SU-DHL-6 (cell line): ENCODE results near the gene PKP2.

Experiments
- H2AFZ ChIP-seq: fragments of 200-600 bp; sonication (generic); 2 replicates; pipeline ENCODE4 v1.6.1; 2014; ENCODE audit warnings: low read depth, mild to moderate bottlenecking, moderate library complexity, mixed read lengths, antibody characterized with exemption, low read length; ENCODE audit not compliant: severe bottlenecking
- H3F3A ChIP-seq: fragments of 200-600 bp; shearing (Covaris generic); 2 replicates; pipeline ENCODE4 v1.6.0; 2016; ENCODE audit warnings: antibody characterized with exemption, mild to moderate bottlenecking; ENCODE audit not compliant: insufficient read depth
- H3K27ac ChIP-seq: fragments of 200-600 bp; sonication (generic); 2 replicates; pipeline ENCODE4 v1.5.1; 2016; ENCODE audit warnings: low read depth, mild to moderate bottlenecking, low read length, moderate library complexity, mixed read lengths
- H3K27me3 ChIP-seq: fragments of 200-600 bp; sonication (generic), shearing (Covaris generic); 2 replicates; pipeline ENCODE4 v1.6.0; 2014; ENCODE audit warnings: mild to moderate bottlenecking, low read length
- H3K36me3 ChIP-seq: fragments of 200-600 bp; sonication (generic); 2 replicates; pipeline ENCODE4 v1.6.1; 2014; ENCODE audit warnings: mild to moderate bottlenecking, low read length, mixed read lengths
- H3K4me2 ChIP-seq: fragments of 300-600, 200-600 bp; shearing (Covaris generic), sonication (generic); 2 replicates; pipeline ENCODE4 v1.6.0; 2014; ENCODE audit warnings: low read length, low read depth, mild to moderate bottlenecking; ENCODE audit not compliant: poor library complexity, severe bottlenecking
- H3K4me3 ChIP-seq: fragments of 200-600 bp; sonication (generic); 2 replicates; pipeline ENCODE4 v1.5.1; 2014; ENCODE audit warnings: antibody characterized with exemption, low read length, mild to moderate bottlenecking, mixed read lengths; ENCODE audit not compliant: insufficient read depth, poor library complexity, severe bottlenecking
- H3K79me2 ChIP-seq: fragments of 200-600 bp; sonication (generic); 2 replicates; pipeline ENCODE4 v1.6.1; 2014; ENCODE audit warnings: mild to moderate bottlenecking, low read length, moderate library complexity; ENCODE audit not compliant: insufficient read depth
- H3K9ac ChIP-seq: fragments of 200-600 bp; sonication (generic); 2 replicates; pipeline ENCODE4 v1.7.0; 2014; ENCODE audit warnings: mild to moderate bottlenecking, low read length
- H3K9me2 ChIP-seq: fragments of 200-600 bp; sonication (generic); replicated peaks from 2 replicates; pipeline ENCODE4 v1.6.1; 2014; ENCODE audit warnings: low read length; ENCODE audit not compliant: insufficient read depth
- H3K9me3 ChIP-seq: fragments of 200-600 bp; sonication (generic); 2 replicates; pipeline ENCODE4 v1.6.1; 2014; ENCODE audit warnings: low read length, mixed read lengths; ENCODE audit not compliant: insufficient read depth
- H4K20me1 ChIP-seq: fragments of 200-600 bp; sonication (generic); 2 replicates; pipeline ENCODE4 v1.6.1; 2014; ENCODE audit warnings: low read depth, mild to moderate bottlenecking, antibody characterized with exemption, low read length, moderate library complexity, mixed read lengths
- EZH2phosphoT487 ChIP-seq: fragments of 200-600 bp; sonication (generic), shearing (Covaris generic); conservative IDR thresholded peaks from 2 replicates; pipeline ENCODE4 v1.6.1; 2018; ENCODE audit warnings: mild to moderate bottlenecking, antibody characterized with exemption, low read length, moderate library complexity, mixed read lengths
- TF ChIP-seq, protein P1 (sequence below): fragments of 200-600 bp; sonication (generic); IDR thresholded peaks from one replicate; pipeline ENCODE4 v1.5.1; 2017; ENCODE audit warnings: antibody characterized with exemption, mild to moderate bottlenecking, low read length, moderate library complexity; ENCODE audit not compliant: insufficient read depth, poor library complexity, severe bottlenecking

PKP2 gene

DNA sequence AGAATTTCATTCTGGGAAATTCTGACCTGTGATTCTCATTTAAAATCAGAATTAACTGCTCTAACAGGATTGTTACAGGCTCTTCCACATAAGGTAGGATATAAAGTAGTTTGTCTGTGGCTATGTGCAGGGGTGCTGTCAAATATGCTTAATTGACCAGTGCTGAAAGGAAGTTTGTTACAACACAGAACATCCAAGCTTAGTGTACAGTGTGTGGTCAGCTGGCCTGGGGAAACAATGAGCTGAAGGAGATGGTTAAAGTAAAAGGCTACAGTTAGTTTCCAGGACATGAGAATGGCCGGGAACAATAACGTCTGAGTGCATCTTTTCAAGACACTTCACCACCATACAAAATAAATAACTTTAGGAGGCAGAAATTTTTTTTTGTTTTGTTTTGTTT is 68.0 kb downstream of the PKP2 start:
- H3K9me2 ChIP-seq, result no peaks in the 10 kb centered on the region
- H3K27ac ChIP-seq, result no peak overlapping the region
- no peak for TF ChIP-seq EZH2phosphoT487
- TF ChIP-seq, protein P1, sequence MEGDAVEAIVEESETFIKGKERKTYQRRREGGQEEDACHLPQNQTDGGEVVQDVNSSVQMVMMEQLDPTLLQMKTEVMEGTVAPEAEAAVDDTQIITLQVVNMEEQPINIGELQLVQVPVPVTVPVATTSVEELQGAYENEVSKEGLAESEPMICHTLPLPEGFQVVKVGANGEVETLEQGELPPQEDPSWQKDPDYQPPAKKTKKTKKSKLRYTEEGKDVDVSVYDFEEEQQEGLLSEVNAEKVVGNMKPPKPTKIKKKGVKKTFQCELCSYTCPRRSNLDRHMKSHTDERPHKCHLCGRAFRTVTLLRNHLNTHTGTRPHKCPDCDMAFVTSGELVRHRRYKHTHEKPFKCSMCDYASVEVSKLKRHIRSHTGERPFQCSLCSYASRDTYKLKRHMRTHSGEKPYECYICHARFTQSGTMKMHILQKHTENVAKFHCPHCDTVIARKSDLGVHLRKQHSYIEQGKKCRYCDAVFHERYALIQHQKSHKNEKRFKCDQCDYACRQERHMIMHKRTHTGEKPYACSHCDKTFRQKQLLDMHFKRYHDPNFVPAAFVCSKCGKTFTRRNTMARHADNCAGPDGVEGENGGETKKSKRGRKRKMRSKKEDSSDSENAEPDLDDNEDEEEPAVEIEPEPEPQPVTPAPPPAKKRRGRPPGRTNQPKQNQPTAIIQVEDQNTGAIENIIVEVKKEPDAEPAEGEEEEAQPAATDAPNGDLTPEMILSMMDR, result no peak
- no peak overlapping the region for H2AFZ ChIP-seq
- no peak overlapping the region for H3K4me2 ChIP-seq
- H3K9me3 ChIP-seq, result no peaks in the 10 kb centered on the region
- no peak overlapping the region for H3K9ac ChIP-seq
- no peaks in the 10 kb centered on the region for H4K20me1 ChIP-seq
- H3K36me3 ChIP-seq, result no peaks in the 10 kb centered on the region
- no peaks in the 10 kb centered on the region for H3K79me2 ChIP-seq
- H3F3A ChIP-seq, result no peaks in the 10 kb centered on the region
- no peak overlapping the region for H3K4me3 ChIP-seq
- no peaks in the 10 kb centered on the region for H3K27me3 ChIP-seq

DNA sequence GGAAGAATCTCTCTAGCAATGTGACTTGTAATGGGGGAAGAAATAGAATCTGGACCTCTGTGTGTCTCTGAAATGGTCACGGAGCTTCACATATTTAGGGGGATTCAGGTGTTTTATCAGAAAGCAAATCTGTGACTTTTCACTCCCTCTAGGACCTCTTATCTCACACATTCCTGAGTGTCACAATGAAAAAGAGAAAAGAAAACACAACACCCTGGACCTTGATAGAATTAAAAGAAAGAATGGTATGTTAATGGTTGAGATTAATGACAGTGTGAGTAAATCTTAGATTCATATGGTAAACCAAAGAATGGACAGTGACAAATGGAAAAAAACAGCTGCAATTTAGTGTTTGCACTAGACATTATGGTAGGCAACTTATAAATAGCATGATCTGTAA is 68.5 kb downstream of the PKP2 start:
- H3K4me2 ChIP-seq, result no peak overlapping the region
- no peaks in the 10 kb centered on the region for H3K27me3 ChIP-seq
- no peaks in the 10 kb centered on the region for H3K36me3 ChIP-seq
- H4K20me1 ChIP-seq, result no peaks in the 10 kb centered on the region
- H3K9me2 ChIP-seq, result no peaks in the 10 kb centered on the region
- no peaks in the 10 kb centered on the region for H3F3A ChIP-seq
- no peak overlapping the region for H3K27ac ChIP-seq
- no peak overlapping the region for H2AFZ ChIP-seq
- H3K9ac ChIP-seq, result no peak overlapping the region
- TF ChIP-seq EZH2phosphoT487, result no peak
- TF ChIP-seq, protein P1, result no peak
- no peaks in the 10 kb centered on the region for H3K9me3 ChIP-seq
- H3K4me3 ChIP-seq, result no peak overlapping the region
- H3K79me2 ChIP-seq, result no peaks in the 10 kb centered on the region

GRCh38 chr12:32826807-32827412 is 69.7 kb downstream of the PKP2 start:
- Histone ChIP-seq H3K36me3 (no peaks in the 10 kb centered on the region), H3K27ac (no peak overlapping the region), H3K9me3 (no peaks in the 10 kb centered on the region), H3K9ac (no peak overlapping the region), H3K27me3 (no peaks in the 10 kb centered on the region), H4K20me1 (no peaks in the 10 kb centered on the region), H3K9me2 (no peaks in the 10 kb centered on the region), H3K4me3 (no peak overlapping the region), H2AFZ (no peak overlapping the region), H3K4me2 (no peak overlapping the region), H3F3A (no peaks in the 10 kb centered on the region), H3K79me2 (no peaks in the 10 kb centered on the region)
- TF ChIP-seq, protein P1, result no peak
- TF ChIP-seq EZH2phosphoT487, result no peak
